Measurements from ENCODE around the gene CNTN4.

DNA sequence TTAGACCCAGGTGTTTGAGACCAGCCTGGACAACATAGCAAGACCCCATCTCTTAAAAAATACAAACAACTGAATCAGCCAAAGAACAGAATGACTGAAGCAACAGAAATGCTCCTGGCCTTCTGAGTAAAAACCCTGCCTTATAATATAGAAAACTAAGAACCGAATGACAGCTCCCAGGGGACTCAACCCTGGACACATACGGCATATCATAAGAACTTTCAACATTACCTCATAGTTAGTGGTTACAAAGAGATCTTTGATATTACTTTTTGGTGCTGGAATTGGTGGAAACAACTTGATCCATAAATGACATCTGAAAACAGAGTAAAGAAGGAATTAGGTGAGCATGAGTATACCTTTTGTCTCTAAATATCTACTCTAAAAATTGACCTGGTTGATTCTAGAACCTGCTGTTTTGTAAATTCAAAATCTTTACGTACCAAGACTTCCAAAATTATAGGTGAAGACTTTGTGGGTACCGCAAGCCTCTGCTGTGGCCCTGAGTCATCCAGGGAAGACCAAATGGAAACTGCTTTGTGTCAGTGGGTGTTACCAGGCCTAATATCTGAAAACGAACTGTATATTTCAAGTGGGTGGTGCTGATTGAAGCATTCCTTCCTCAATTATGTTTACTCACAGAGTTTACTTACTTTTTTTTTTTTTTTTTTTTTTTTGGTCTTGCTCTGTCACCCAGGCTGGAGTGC is 976.0 kb downstream of the CNTN4 start:
- TF ChIP-seq, protein P1, sequence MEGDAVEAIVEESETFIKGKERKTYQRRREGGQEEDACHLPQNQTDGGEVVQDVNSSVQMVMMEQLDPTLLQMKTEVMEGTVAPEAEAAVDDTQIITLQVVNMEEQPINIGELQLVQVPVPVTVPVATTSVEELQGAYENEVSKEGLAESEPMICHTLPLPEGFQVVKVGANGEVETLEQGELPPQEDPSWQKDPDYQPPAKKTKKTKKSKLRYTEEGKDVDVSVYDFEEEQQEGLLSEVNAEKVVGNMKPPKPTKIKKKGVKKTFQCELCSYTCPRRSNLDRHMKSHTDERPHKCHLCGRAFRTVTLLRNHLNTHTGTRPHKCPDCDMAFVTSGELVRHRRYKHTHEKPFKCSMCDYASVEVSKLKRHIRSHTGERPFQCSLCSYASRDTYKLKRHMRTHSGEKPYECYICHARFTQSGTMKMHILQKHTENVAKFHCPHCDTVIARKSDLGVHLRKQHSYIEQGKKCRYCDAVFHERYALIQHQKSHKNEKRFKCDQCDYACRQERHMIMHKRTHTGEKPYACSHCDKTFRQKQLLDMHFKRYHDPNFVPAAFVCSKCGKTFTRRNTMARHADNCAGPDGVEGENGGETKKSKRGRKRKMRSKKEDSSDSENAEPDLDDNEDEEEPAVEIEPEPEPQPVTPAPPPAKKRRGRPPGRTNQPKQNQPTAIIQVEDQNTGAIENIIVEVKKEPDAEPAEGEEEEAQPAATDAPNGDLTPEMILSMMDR (conservative IDR thresholded peaks at IDR 0.05; ENCODE audit: low read depth, low read length): no peak
- TF ChIP-seq EZH2 (IDR thresholded peaks at IDR 0.05; ENCODE audit: borderline replicate concordance, low read depth, low read length, poor library complexity, severe bottlenecking): no peak

Measured in A673 (cell line).